A673 (cell line): ENCODE measurements around the gene ADAMTSL1. TPM values are rescaled to one million over a fixed set of nuclear protein-coding genes. Genes with fewer than 3 reads are reported as not detected.

Experiments used
- BruUV-seq: library from RNA; stranded (reverse); fragments of 400-500 nt; replicated peaks from 2 replicates; lab custom pipeline; 2021; lab: Mats Ljungman, UMichigan
- CTCF ChIA-PET: fragments of 300-600 bp; sonication (Branson Sonifier 250); formaldehyde crosslinking; loops from one replicate; lab custom pipeline; 2022; ENCODE audit warnings: antibody characterized with exemption; lab: Charles Lee
- POLR2A ChIA-PET: fragments of 300-600 bp; sonication (Branson Sonifier 250); formaldehyde crosslinking; loops from one replicate; lab custom pipeline; 2022; ENCODE audit warnings: antibody characterized with exemption; ENCODE audit not compliant: low non-redundant PET; lab: Charles Lee
- DNase-seq: peaks from one replicate; pipeline ENCODE4 v3.0.0-alpha.2; 2015; ENCODE audit warnings: low spot score
- H3K27ac ChIP-seq: fragments of 200-600 bp; sonication (generic); 2 replicates; pipeline ENCODE4 v1.5.1; 2016; ENCODE audit warnings: mixed run types, low read depth, mild to moderate bottlenecking, mixed read lengths, antibody characterized with exemption, low read length; ENCODE audit not compliant: poor library complexity, severe bottlenecking
- H3K27me3 ChIP-seq: fragments of 200-600 bp; sonication (generic); replicated peaks from 2 replicates; pipeline ENCODE4 v1.6.1; 2017; ENCODE audit warnings: mixed run types, low read depth, mild to moderate bottlenecking, mixed read lengths, antibody characterized with exemption, low read length; ENCODE audit not compliant: insufficient read depth, poor library complexity
- H3K36me3 ChIP-seq: fragments of 200-600 bp; sonication (generic); 2 replicates; pipeline ENCODE4 v1.6.1; 2016; ENCODE audit warnings: mixed run types, mild to moderate bottlenecking, mixed read lengths, antibody characterized with exemption, low read length; ENCODE audit not compliant: insufficient read depth, poor library complexity, severe bottlenecking
- H3K4me1 ChIP-seq: fragments of 200-600 bp; sonication (generic); 2 replicates; pipeline ENCODE4 v1.6.1; 2017; ENCODE audit warnings: mixed run types, mild to moderate bottlenecking, mixed read lengths, antibody characterized with exemption, low read length; ENCODE audit not compliant: insufficient read depth, poor library complexity, severe bottlenecking
- H3K4me3 ChIP-seq: fragments of 200-600 bp; sonication (generic); 2 replicates; pipeline ENCODE4 v1.5.1; 2016; ENCODE audit warnings: low read depth, mixed run types, mild to moderate bottlenecking, mixed read lengths, low read length; ENCODE audit not compliant: poor library complexity, severe bottlenecking
- H3K9me3 ChIP-seq: fragments of 200-600 bp; sonication (generic); 2 replicates; pipeline ENCODE4 v1.6.1; 2016; ENCODE audit warnings: mixed run types, low read depth, mild to moderate bottlenecking, mixed read lengths, antibody characterized with exemption, low read length; ENCODE audit not compliant: poor library complexity, severe bottlenecking
- EZH2 ChIP-seq: fragments of 200-600 bp; sonication (generic); IDR thresholded peaks from 2 replicates; pipeline ENCODE4 v1.6.1; 2017; ENCODE audit warnings: borderline replicate concordance, low read depth, mild to moderate bottlenecking, mixed read lengths, antibody characterized with exemption, low read length; ENCODE audit not compliant: poor library complexity, severe bottlenecking
- intact Hi-C: fragments of 100-400 bp; cut with micrococcal nuclease; formaldehyde crosslinking; loops from one replicate; pipeline ENCODE4 v1.10.0; 2022; ENCODE audit not compliant: unreplicated experiment
- total RNA-seq: library from RNA; stranded (reverse); gene quantifications from 2 replicates; pipeline ENCODE4 v1.2.3, GENCODE V29; 2021
- TF ChIP-seq, protein P1 (sequence below): fragments of 300-800, 200-600 bp; sonication (generic); conservative IDR thresholded peaks from 2 replicates; pipeline ENCODE4 v1.5.1; 2017; ENCODE audit warnings: low read depth, mild to moderate bottlenecking, antibody characterized with exemption, low read length, moderate library complexity, mixed read lengths

The ADAMTSL1 gene
- total RNA-seq, 1 experiment from 2014 or later: not detected

- no peak overlapping the region for H3K27ac ChIP-seq
- DNase-seq: no peak
- CTCF ChIA-PET: no interaction called here
These were observed 132.3 kb downstream of the ADAMTSL1 start for GRCh38 chr9:18606281-18606680.

GRCh38 chr9:18606846-18607245 lies 132.9 kb downstream of the ADAMTSL1 start:
- H3K9me3 ChIP-seq: no peaks in the 10 kb centered on the region
- BruUV-seq: no TSS peak
- no peak overlapping the region for H3K27ac ChIP-seq
- ChIA-PET POLR2A (no interaction called here), CTCF (interaction anchor here (0.5 kb wide), 1 partner anchor 30 kb away, joined by 4 read pairs; no protein-coding TSS in a partner anchor)
- H3K4me3 ChIP-seq: no peak overlapping the region
- no peaks in the 10 kb centered on the region for H3K4me1 ChIP-seq
- H3K36me3 ChIP-seq: no peaks in the 10 kb centered on the region
- intact Hi-C loops: no loop called here
- H3K27me3 ChIP-seq: no peaks in the 10 kb centered on the region
- DNase-seq: no peak
- TF ChIP-seq, protein P1, sequence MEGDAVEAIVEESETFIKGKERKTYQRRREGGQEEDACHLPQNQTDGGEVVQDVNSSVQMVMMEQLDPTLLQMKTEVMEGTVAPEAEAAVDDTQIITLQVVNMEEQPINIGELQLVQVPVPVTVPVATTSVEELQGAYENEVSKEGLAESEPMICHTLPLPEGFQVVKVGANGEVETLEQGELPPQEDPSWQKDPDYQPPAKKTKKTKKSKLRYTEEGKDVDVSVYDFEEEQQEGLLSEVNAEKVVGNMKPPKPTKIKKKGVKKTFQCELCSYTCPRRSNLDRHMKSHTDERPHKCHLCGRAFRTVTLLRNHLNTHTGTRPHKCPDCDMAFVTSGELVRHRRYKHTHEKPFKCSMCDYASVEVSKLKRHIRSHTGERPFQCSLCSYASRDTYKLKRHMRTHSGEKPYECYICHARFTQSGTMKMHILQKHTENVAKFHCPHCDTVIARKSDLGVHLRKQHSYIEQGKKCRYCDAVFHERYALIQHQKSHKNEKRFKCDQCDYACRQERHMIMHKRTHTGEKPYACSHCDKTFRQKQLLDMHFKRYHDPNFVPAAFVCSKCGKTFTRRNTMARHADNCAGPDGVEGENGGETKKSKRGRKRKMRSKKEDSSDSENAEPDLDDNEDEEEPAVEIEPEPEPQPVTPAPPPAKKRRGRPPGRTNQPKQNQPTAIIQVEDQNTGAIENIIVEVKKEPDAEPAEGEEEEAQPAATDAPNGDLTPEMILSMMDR: no peak
- no peak for TF ChIP-seq EZH2

More at GRCh38 chr9:18606281-18606680, 132.3 kb downstream of the ADAMTSL1 start:
- Histone ChIP-seq H3K36me3 (no peaks in the 10 kb centered on the region), H3K4me1 (no peaks in the 10 kb centered on the region), H3K27me3 (no peaks in the 10 kb centered on the region), H3K9me3 (no peaks in the 10 kb centered on the region), H3K4me3 (no peak overlapping the region)
- no TSS peak for BruUV-seq
- intact Hi-C loops: no loop called here
- POLR2A ChIA-PET: no interaction called here
- TF ChIP-seq, protein P1: no peak
- TF ChIP-seq EZH2: no peak

DNA sequence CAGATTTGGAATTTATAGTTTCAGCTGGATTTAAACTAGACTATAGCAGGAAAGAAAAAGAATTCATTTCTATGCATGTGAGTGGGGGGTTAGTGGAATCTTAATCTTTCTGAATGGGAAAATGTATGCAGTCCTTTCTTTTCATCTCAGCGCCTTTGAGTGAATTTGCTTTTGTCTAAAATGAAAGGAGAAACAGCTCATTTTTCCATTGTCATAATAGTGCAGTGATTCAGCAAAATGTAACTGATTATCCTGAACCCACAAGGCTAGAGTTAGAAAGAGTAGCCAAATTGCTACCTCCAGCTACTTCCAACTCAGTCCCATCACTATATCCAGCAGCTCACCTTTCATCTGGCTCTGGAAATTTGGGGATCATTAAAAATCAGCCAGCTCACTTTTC lies 134.4 kb downstream of the ADAMTSL1 start:
- H3K27me3 ChIP-seq: no peaks in the 10 kb centered on the region
- TF ChIP-seq, protein P1: no peak
- DNase-seq: no peak
- no peak overlapping the region for H3K4me3 ChIP-seq
- no peaks in the 10 kb centered on the region for H3K4me1 ChIP-seq
- H3K27ac ChIP-seq: no peak overlapping the region
- ChIA-PET CTCF (no interaction called here), POLR2A (no interaction called here)
- H3K36me3 ChIP-seq: no peaks in the 10 kb centered on the region
- no peaks in the 10 kb centered on the region for H3K9me3 ChIP-seq
- intact Hi-C loops: no loop called here
- BruUV-seq: no TSS peak
